GM19025 (cell line): Measurements from ENCODE around the gene KPNA6.
A peak's percentile ranks its signal among the peaks of the same experiment; 100 is the strongest.
"Not testable (repeated sequence)": the region's sequence is repeated elsewhere in the genome, so short reads cannot be mapped to it uniquely, and the experiment has no call there.

Source experiments
- ATAC-seq: cut with Tn5 transposase; IDR thresholded peaks from one replicate; pipeline ENCODE4 v1.9.1; 2021; ENCODE audit warnings: mild to moderate bottlenecking, low read depth, moderate library complexity; ENCODE audit not compliant: unreplicated experiment

The KPNA6 gene

DNA sequence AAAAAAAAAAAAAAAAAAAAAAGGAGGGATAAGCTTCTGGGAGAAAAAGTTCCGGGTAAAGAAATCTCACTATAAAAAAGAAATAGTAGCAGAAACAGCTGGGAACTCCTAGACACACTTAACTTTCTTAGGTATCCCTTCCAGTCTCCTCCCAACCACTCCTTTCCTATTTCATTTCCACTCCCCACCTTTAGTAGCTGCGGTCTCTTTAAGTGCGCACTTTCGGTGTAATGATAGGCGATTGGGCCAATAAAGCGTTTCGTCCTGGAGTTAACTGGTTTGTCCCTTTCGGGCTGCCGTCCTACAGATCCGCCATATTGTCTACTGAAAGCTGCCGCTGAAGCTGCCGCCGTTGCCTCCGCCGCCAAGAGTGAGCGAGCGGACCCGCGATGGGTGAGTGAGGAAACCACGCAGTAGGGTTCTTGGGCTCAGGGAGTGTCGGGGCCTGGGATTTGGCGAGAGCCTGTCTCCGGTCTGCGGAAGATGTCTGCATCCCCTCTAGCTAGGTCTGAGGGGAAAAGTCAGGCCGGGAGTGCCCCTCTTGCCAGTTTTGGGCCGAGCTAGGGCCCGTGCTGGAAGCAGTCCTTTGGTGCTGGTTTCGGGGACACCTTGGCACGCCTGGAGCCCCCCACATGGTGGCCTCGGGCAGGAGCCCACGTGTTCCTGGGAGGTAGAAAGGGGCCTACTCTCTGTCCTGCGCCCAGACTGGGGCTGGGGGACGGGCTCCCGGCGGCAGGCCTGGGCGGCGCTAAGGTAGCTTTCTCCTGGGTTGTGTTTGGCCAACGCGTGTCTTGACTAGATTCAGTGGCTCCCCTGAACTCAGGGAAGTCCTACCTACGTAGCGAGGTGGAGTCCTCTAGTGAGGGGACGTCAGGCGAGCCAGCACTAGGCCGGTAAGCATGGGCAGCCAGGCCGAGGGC is at the start of gene KPNA6:
Gene KPNA6, plus strand, starts transcription at position 315 of the 920 bp plus-strand sequence. Its CDS starts 75 bp downstream, at position 390.
- ATAC-seq, result peak; percentile 57

DNA sequence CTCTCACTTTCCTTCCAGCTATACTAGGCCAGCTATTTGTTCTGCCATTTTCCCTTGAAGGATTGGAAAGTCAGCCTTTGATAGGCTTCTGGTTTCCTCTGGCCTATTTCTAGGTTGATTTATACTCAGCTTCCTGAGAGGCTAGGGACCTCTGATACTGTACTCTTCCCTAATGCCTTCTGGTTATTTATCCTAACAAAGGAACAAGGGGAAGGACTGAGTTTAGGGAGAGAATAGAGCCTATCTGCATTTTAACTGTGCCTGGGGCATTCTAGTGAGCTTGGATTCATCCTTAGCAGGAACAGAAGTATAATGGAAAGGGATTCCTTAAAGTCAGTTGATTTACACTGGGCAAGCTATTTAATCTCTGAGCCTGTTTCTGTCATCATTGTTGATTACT is 46.9 kb upstream of the KPNA6 start:
- no peak for ATAC-seq

DNA sequence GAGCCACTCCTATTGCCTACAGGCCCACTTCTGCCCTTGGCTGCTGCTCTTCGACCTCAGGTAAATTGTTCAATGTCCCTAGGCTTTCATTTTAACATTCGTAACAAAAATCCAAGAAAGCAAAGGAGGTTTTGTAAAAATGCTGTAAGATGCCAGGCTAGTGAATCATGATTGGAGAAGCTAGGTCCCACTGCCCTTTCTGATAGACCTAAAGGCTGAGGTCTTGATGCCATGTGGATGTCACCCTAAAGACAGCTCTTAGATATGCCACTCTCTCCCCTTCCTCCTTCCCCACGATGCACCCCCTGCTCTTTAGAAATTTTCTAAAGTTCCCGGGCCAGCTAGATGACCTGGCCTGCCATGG is 45.0 kb upstream of the KPNA6 start:
- ATAC-seq, result no peak

DNA sequence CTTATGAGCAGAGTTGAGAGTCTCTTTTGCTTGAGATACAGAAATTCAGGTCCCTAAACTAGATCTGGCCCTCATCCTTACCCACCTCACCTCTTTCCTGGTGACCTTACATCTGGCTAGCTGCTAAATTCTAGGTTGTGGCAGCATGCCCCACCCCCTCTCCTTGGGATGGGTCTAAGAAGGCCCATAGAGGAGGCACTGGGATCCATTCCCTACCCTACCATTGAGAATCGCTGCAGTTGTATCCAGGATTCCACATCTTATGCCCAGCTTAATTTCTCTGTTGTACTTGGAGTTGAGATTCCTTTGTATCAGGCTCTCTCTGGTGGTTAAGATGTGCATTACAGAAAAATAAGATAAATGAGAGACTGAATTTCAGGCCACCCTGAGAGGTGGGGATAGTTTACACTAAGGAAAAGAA is 44.6 kb upstream of the KPNA6 start:
- no peak for ATAC-seq

DNA sequence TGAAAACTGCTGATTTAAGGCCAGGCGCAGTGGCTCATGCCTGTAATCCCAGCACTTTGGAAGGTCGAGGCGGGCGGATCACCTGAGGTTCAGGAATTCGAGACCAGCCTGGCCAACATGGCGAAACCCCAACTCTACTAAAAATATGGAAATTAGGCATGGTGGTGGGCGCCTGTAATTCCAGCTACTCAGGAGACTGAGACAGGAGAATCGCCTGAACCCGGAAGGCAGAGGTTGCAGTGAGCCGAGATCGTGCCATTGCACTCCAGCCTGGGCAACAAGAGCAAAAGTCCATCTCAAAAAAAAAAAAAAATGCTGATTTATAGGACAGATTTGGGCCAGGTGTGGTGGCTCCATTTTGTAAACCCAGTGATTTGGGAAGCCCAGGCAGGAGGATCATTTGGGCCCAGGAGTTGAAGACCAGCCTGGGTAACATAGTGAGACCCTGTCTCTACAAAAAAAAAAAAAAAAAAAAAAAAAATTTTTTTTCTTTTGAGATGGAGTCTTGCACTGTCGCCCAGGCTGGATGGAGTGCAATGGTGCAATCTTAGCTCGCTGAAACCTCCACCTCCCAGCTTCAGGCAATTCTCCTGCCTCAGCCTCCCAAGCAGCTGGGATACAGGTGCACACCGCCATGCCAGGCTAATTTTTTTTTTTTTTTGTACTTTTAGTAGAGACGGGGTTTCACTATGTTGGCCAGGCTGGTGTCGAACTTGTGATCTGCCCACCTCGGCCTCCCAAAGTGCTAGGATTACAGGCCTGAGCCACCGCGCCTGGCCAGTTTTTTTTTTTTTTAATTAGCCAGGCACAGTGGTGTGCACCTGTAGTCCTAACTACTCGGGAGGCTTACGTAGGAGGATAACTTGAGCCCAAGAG is 42.0 kb upstream of the KPNA6 start:
- ATAC-seq, result not testable (repeated sequence)

DNA sequence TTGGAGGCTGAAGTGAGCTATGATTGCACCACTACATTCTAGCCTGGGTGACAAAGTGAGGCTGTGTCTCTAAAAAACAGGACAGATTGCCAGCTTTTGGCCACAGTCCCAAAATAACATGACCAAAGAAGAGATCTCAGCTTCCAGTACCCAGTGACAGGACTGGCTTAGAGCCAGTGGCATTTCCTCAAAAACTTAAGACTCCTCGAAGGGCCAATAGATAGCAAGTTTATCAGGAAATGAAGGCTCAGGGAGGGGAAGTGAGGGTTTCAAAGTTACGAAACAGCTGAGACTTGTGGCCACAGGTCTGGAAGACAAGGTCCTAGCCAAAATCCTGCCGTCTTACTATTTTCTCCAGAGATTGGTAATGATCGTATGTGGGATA is 41.4 kb upstream of the KPNA6 start:
- no peak for ATAC-seq

DNA sequence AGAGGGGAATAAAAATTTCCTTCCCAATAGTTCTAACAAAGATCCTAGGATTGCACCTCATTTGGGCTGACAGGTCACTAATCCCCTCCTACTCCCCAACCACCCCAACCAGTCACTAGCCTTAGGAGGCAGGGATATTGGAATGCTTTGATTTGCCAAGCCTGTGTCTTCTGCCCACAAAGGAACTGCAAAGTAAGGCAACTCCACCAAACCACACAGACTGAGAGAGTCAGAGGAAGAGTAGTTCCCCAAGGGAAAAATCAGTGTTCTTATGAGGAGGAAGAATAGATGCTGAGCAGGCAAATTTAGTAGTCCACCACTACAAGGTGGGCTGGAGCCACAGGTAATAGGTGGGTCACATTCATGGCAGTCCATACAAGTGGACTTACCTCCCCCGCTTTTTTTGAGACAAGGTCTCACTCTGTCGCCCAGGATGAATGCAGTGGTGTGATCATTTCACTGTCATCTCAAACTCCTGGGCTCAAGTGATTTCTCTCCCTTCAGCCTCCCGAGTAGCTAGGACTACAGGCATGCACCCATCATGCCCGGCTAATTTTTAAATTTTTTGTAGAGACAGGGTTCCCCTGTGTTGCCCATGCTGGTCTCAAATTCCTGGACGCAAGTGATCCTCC is 38.8 kb upstream of the KPNA6 start:
- ATAC-seq, result no peak

DNA sequence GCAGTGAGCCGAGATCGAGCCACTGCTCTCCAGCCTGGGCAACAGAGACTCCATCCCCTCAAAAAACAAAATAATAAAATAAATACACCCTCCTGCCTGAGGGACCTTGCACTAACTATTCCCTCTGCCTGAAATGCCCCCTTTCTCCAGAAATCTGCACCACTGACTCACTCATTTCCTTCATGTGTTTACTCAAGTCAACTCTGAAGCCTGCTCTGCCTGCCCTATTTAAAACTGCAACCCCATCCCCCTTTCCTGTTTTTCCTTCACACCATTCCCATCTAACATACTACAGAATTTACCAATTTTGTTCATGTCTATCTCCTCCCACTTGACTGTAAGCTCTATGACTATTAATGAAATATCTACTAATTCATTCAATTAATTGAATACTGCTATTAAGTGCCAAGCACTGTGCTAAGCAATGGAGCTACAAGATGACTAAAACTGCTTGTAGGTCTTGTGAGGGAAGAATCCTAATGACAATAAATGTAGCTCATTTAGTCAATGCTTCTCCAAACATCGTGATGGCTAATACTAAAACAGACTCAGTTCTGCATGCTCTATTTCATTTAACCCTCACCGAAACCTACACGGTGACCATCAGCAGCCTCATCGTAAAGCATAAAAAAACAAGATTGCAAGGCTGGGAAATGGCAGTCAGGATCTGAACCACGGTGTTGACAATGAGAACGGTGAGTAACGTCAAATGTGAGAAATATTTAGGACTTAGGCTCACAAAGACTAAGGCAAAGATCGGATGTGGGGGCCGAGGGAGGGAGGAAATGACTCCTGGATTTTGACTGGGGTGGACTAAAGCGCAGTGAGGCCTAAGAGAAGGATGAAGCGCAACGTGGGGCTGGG is 35.9 kb upstream of the KPNA6 start:
- no peak for ATAC-seq

DNA sequence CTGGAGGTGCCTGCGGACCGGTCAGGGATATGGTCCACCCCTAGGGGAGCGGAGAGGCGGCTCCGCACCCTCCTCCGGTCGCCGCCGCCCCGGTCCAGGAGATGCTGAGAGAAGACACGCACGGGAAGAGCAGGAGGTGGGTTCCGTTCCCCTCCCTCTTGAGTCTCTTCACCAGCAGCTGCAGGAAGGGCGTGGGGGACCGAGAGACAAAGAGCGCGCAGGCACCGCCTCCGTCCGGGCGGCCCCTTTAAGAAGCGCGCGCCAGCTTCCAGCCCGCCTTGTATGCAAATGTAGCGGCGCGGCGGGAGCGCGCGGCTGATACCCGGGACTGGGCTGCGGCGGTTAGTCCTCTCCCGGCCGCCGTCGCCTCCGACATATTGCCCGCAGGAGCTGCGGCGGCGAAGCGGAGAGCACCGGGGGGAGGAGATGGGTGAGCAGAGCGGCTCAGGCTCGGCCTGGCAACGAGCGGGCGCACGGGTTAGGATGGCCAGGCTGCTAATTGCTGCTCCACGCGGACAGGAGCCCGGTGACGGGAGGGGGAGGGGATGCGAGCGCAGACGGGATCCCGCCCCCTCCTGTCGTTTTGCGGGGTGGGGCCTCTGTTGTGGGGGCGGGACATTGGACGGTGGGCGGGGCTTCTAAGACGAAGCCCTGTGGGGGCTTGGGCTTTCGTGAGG is 35.1 kb upstream of the KPNA6 start, which contains the start of gene TMEM39B:
Gene TMEM39B, plus strand, starts transcription at position 318 of the 677 bp plus-strand sequence. Its CDS starts 109 bp downstream, at position 427.
- peak; percentile 79 for ATAC-seq

DNA sequence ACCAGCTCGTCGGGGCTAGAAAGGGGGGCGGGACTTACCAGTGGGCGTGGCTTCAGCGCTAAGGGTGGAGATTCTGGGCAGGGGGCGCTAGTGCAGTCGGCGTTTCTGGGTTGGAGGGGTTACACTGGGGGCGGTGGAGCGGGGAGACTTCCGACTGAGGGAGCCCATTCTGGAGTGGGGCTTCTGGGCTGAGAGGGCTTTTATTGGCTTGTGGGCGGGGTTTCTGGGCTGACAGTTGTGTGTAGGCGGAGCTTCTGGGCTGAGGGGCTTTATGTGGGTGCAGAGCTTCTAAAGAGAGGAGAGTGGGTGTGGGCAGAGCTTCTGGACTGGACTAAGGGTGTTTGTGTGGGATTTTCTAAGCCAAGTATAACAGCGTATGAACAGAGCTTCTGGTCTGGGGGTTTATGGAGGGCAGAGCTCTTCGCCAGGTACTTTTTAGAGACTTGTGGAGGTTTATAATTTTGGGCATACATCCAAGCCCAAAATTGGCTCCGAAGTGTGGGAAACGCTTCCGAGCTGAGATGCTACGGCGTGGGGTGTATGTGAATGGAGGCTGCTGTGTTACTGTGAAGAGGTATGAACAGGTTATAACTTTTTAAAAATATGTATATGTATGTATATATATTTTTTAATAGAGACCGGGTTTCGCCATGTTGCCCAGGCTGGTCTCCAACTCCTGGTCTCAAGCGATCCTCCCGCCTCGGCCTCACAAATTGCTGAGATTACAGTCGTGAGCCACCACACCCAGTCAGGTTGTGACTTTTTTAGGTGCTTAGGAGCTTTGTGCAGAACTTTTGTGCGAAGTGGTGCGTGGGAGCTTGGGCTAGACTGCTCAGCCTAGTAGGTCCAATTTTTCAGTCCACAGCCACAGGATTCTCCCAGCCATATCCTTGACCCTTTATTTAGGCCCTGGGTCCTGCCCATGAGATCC is 34.3 kb upstream of the KPNA6 start:
- ATAC-seq, result no peak

DNA sequence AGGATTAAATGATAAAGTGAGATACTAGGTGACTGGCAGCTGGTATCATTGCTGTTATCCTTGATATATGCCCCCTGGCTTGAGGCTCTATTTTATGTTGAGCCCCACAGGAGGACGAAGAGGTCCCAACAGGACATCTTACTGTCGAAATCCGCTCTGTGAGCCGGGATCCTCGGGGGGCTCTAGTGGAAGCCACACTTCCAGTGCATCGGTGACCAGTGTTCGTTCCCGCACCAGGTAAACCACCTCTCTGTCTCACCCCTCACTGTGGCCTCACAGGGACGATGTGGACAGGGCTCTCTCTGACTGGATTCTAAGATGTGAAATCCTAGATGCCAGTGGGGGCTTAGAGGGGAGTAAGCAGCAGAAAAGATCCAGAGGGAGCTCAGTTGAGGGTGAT is 33.0 kb upstream of the KPNA6 start:
- ATAC-seq, result no peak

DNA sequence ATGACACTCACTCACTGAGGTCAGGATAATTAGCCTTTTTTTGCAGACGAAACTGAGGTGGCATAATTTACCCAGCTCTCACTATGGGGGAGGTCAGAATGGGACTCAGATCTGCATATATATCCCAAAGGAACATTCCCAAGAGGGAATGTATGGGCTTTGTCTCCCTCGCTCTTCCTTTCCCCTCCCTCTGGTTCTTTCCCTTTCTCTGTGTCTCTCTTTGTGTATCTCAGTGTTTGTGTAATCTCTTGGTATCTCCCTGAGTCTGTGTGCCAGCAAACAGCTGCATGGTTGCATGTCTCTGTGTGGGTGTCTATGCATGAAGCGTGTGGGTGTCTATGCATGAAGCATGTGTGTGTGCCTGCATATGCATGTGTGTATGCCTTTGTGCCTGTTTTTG is 30.4 kb upstream of the KPNA6 start:
- ATAC-seq, result no peak

DNA sequence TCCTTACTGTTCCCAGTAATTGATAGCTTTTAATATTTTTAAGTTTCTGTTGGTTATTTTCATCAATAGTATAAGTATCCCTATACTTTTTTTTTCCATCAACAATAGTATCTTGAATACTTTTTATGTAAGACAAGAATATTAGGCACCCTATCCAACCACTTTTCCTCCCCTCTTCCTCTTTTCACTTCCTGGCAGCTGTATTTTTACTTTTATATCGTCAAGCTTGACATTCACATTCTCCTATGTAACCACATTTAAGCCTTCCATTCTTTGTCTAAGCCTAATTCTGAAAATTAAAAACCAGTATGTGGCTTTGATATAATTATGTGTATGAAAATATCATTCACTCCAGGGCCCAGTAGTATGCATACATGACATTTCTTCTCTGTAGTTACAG is 25.8 kb upstream of the KPNA6 start:
- no peak for ATAC-seq

DNA sequence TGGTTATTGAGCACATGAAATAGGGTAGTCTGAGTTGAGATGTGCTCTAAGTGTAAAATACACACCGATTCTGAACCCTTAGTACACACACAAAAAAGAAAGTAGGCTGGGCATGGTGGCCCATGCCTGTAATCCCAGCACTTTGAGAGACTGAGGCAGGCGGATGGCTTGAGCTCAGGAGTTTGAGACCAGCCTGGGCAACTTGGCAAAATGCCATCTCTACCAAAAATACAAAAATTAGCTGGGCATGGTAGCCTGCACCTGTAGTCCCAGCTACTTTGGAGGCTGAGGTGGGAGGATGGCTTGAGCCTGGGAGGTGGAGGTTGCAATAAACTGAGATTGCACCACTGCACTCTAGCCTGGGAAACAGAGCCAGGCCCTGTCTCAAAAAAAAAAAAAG is 21.5 kb upstream of the KPNA6 start:
- ATAC-seq, result not testable (repeated sequence)

DNA sequence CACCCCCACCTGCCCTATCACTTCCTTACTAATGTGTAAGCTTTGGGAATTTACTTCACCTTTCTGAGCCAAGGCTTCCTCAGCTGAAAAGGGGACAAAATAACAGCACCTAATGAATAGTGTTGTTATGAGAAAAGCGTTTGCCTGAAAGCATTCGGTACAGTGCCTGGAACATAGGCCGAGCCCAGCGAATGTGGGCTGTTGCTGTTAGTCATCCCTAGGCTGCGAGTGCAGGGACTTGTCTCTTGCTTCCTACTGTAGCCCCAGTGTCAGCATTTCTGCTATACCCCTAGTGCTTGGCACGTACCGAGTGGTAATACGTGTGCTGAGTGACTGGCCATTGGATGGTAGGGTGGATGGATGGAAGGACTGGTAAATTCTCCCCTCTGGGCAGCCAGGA is 16.7 kb upstream of the KPNA6 start:
- no peak for ATAC-seq

DNA sequence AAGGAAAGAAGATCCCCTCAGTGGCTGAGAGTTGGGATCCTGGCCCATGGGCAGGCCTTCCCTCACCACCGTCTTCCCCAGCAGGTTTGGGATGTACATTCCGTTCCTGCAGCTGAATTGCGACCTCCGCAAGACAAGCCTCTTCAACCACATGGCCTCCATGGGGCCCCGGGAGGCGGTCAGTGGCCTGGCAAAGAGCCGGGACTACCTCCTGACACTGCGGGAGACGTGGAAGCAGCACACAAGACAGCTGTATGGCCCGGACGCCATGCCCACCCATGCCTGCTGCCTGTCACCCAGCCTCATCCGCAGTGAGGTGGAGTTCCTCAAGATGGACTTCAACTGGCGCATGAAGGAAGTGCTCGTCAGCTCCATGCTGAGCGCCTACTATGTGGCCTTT is 16.3 kb upstream of the KPNA6 start:
- no peak for ATAC-seq

DNA sequence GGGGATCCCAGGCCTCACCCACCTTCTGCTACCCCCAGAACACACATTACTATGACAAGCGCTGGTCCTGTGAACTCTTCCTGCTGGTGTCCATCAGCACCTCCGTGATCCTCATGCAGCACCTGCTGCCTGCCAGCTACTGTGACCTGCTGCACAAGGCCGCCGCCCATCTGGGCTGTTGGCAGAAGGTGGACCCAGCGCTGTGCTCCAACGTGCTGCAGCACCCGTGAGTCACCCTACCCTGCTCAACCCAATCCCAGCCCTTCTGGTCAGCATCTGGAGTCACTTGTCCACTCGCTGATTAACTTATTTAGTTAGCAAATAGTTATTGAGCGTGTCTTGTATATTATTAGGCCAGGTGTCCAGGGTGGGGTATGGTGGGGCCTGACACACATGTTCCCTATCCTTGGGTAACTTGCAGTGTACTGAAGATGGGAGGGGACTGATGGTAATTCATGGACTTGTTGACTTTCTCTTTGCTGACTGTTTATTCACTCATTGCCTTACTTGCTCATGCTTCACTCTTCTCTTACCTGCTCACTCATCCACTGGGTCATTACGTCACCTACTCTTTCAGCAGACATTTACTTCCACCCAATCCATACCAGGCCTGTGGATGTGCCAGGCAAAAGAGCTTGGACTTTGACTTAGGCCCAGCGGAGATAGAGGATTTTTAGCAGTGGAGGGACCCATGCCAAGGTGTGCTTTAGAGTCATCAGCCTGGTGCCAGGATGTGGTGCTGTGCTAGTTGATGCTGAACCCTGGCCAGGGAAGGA is 12.9 kb upstream of the KPNA6 start:
- ATAC-seq, result no peak

DNA sequence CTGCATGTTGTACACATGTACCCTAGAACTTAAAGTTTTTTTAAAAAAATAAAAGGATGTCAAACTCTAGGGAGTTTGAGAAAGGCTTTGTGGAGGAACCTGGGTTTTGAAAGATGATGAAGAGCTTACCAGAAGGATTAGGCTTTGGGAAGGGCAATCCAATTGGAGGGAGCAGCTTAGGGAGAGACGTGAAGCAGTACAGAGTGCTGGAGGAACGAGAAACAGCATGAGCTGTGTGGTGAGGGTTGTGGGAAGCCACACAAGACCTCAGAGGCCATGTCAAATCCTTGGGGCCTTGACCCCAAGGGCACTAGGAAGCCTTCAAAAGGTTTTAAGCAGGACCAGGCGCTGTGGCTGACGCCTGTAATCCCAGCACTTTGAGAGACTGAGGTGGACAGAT is 8.4 kb upstream of the KPNA6 start:
- ATAC-seq, result no peak
